GM19438 (cell line): ENCODE measurements around the gene GNG13.

Experiments used
- ATAC-seq: cut with Tn5 transposase; IDR thresholded peaks from one replicate; pipeline ENCODE4 v1.9.1; 2021; ENCODE audit warnings: low read depth; ENCODE audit not compliant: unreplicated experiment

The GNG13 gene

DNA sequence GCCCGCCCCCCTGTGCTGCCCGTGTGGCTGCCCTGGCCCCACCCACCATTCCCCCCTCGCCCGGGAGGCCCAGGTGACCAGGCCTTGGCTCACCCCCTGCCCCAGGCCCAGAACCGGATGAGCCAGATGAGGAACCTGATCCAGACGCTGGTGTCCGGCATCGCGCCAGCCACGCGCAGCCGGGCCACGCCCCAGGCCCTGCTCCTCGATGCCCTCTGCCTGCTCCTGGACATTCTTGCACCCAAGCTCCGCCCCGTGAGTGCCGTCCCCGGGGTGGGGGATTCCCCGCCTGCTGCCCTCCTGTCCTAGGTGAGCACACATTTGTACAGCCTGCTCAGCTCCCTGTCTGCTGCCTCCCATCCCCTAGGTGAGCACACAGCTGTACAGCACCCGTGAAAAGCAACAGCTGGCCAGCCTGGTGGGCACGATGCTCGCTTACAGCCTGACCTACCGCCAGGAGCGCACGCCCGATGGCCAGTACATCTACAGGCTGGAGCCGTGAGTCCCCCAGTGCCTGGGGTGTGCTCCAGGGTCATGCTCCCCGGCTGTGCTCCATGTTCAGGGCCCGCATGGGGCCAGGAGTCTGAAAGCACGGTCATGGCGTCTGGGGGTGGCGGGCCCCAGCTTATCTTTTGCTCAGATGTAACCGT is 4.8 kb downstream of the GNG13 start:
- ATAC-seq, result no peak

DNA sequence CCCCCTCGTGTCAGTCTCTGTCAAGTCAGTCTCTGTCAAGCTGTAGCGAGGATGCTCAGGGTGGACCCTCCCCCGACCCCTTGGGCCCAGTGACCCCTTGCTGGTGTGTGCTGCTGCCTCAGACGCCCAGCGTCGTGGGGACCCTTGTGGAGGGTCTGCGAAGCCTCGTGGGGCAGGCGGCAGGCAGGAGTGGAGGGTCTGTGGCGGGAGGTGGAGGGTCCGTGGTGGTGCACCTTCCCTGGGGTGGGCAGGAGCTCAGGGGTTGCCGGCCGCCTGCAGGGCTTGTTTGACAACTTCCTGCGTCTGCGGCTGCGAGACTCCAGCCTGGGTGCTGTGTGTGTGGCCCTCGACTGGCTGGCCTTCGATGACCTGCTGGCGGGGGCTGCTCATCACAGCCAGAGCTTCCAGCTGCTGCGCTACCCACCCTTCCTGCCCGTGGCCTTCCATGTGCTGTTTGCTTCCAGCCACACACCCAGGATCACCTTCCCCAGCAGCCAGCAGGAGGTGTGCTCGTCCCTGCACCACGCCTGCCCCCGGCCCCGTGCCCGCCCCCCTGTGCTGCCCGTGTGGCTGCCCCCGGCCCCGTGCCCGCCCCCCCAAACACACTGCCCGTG is 5.6 kb downstream of the GNG13 start:
- ATAC-seq, result no peak

DNA sequence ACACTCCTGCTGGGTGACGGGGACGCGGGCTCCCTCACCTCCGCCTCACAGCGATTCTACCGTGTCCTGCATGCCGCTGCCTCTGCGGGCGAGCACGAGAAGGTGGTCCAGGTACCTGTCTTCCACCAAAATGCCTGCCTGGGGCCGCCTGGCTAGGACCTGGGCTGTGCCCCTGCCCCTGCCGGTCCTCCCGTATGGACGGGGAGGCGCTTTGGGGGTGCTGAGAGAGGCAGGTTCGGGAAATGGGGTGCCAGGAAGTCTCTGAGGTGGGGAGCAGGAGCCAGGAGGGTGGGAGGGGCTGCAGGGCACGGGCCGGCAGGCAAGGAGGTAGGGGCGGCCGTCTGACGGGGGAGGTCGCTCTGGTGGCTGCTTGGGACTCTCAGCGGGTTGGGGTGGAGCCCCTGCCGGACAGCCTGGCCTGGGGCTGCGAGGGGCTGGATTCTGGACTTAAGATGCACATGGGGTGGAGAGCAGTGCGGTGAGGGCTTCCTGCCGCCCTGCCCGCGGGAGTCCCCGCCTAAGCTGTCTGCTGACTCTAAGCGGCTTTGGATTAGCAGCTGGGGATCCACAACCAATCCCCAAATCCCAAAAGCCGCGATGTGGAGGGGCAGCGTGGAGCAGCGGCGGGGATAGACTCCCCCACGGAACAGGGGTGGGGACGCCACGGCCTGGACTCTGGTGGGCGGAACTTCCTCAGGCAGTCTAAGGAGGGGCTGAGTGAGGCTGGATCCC is 6.3 kb downstream of the GNG13 start:
- ATAC-seq, result no peak

DNA sequence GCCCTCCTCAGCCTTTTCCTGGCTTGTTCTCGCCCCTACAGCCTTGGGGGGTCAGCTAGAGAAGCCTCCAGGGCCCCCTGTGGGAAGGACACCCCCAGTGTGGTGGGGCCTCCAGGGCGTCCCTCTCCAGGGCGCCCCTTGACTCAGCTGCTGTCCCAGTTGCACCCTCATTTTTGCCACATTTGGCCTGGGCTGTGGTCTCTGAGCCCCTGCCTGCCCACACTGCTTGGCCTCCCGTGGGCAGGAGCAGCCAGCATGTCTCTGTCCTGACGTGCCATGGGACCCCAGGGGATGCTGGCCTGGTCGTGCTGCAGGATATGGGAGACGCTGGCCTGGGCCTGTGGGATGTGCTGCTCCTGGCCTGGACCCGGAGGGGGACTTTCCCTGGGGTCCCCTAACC is 7.1 kb downstream of the GNG13 start:
- ATAC-seq, result no peak

GRCh38 chr16:792221-792995 is 8.1 kb downstream of the GNG13 start:
- ATAC-seq, result no peak

GRCh38 chr16:791131-791530 is 9.4 kb downstream of the GNG13 start:
- ATAC-seq, result no peak

GRCh38 chr16:790086-790485 is 10.4 kb downstream of the GNG13 start:
- ATAC-seq, result no peak

GRCh38 chr16:789191-789850 is 11.2 kb downstream of the GNG13 start:
- no peak for ATAC-seq

DNA sequence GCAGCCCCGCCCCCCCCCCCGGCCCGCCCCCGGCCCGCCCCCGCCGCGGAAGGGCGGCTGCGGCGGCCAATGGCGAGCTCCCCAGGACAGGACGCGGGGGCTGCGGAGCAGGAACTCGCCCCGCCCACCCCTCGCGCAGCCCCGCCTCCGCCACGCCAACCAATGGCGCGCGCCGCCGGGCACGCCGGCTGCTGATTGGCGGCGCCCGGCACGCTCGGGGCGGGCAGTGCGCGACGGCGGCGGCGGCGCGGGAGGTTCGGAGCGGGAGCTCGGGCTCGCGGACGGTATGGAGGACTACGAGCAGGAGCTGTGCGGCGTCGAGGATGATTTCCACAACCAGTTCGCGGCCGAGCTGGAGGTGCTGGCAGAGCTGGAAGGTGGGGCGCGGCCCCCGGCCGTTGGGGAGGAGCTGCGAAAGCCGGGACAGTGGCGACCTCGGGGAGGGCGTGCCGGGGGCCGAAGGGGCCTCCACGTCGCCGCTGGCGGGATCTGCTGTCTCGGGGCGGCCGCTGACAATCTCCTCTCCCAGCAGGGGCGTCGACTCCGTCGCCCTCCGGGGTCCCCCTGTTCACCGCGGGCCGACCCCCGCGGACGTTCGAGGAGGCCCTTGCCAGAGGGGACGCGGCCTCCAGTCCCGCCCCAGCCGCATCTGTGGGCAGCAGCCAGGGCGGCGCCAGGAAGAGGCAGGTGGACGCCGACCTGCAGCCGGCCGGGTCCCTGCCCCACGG is 12.0 kb downstream of the GNG13 start, which contains the start of gene CHTF18:
CHTF18 (plus strand) TSS at position 222 of the 728 bp plus-strand sequence; CDS start at position 287, 65 bp downstream.
- peak; percentile 70 for ATAC-seq

DNA sequence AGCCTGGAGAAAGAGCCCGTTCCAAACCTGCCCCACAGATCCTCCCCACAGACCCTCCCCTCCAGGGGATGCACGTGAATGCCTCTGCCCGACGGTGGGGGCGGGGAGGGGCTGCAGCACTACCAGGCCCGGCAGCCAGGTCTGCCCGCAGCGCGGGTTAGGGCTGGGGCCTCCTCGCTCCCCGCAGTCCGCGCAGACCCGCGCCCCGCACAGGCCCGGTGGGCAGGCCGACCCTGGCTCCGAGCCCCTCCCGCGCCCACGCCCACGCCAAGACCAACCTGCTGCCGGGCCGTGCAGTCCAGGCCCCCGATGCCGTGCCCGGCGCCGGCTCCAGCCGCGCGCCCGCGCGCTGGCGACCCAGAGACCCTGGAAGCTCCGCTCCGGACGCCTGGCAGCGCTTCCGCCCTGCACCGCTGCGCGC is 12.5 kb downstream of the GNG13 start, which contains the start of gene RPUSD1:
RPUSD1 (minus strand) TSS at position 404 of the 421 bp plus-strand sequence. CDS start 644 bp downstream, outside the sequence.
- ATAC-seq, result peak; percentile 4

DNA sequence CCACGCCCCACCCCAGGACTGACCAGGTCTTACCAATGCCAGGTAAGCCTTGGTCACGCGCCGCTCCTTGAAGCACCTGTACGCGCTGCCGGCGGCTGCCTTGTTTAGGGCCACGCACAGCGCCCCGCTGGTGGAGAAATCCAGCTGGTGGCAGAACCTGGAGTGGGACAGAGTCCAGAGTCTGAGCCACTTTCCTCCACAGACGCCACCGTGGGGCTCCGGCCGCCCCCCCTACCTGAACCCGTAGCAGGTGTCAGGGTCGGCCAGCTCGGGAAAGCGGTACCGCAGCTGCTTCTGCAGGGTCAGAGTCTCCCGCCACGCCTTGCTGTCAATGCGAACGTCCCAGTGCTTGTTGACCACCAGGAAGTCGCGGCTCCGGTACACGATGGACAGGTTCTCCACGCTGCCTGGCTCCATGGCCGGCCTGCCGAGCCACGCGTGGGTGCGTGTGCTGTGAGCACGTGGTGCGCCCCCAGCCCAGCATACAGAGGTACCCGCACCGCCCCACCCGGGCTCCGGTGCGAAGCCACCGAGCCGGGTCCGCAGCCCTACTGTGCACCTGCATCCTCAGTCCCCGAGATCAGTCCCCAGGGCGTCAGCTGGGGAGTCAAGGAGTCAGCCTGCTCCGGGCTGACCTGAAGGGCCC is 13.1 kb downstream of the GNG13 start:
- no peak for ATAC-seq

DNA sequence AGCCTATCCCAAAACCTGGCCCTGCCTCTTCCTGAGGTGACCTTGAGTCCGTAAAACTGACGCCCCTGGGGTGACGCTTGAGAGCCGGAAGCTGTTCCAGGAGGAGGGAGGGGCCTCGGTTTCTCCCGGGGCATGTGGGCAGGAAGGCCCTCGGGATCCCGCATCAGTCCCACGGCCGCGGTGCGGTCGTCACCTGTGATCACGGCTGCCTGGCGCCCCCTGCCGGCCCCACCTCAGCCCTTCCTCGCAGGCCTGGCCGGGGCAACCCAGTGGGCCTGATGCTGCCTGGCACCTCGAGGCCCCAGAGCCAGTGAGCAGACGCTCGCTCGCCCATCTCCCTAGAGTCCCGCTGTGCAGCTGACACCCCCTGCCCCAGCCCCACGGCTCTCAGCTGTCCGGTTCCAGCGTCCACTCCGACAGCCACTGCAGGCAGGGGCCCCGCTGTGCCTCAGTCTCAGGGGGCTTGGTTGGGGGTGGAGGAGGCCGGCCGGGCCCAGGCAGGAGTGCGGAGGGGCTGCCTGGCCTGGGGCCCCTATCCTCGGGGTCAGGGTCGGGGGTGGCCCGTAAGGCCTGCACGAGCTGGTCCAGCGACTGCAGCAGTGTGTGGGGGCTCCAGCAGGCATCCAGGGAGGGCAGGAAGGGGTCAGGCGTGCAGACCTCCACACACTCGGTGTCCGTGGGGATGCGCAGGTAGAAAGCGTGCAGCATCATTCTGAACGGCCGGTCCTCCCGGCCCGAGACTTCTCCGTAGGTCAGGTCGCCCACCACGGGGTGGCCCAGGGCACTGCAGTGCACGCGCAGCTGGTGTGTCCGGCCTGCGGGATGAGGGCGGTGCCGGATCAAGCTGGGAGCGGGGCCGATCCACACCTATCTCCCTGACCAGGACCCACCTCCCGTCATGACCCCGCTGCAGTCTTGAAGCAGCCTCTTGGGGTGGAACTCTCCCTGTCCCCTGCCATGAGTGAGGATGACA is 14.7 kb downstream of the GNG13 start:
- ATAC-seq, result no peak

- no peak for ATAC-seq
These were observed 16.1 kb downstream of the GNG13 start for GRCh38 chr16:784431-784830.

DNA sequence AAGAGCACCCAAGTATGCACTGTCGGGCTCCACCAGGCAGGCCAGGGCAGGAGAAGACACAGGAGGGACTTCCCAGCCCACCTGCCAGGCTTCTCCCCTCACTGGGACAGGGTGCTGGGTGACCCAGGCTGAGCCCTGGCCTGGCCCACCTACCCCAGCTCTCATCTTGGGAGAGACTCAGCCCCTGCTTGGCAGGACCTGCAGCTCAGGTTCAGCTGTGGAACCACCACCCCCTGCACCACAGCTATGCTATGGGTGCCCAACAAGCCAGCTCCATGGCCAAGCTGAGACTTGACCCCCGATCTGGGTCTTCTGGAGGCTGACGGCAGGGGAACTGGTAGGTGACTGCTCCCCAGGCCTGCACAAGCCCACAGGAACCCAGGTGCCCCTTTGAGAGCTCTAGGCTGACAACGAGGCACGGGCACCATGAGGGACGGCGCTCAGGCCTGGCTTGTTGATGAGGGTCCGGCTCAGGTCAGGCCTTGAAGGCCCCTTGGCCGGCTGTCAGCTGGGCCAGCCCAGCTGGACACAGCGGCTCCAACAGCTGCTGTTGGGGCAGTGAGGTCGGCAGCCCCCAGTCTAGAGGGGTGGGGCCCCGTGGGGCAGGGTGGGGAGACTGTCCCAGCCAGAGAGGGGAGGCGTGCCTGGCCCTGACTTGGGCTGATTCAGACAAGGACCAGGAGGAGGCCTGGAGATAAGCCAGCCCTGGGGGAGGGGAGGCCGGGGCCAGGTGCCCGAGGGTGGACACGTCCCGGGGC is 17.0 kb downstream of the GNG13 start:
- no peak for ATAC-seq

DNA sequence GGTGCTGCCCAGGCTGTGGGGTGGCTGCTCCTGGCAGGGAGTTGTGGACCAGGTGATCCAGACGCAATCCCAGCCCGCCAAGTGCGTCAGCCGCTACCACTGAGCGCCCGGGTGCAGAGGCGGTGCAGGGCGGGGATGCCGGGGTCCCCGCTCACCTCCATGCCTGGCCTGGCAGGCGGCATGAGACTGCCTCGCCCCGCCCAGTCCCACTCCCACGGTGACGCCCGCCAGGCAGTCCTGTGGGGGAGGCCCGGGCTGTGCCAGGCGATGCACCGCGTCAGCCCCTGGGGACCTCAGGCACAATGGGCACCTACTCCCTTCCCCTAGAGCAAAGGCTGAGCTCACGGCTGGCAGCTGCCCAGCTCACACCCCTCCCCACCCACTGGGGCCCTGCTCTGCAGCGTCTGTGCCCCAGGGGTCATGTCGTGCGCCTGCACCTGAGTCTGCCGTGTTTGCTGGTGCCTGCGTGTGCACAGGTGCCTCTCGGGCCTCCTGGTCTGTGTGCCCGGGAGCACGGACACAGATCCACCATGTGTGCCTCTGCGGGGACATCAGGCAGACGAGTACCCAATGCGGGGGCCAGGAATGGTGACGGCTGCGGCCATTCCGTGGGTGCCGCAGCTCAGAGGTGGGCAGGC is 17.6 kb downstream of the GNG13 start:
- no peak for ATAC-seq

DNA sequence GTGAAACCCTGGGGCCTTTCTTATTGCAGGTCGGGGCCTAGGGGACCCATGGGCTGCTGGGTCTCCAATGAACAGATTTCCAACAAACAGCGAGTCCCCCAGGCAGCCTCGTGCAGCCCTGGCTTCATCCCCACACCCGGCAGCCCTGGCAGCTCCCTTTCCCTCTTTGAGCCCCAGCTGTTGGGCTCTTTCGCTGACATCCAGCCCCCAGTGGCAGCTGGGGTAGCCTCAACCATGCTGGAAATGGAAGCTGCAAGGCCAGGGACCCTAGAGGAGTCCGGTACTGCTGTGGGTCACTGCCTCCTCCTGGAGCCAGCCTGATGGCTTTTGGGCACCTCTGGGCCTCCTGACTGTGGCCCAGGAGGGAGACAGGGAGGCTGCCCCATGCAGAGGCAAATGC is 18.3 kb downstream of the GNG13 start:
- ATAC-seq, result no peak
